ENCODE results near the gene CPVL.
A peak's percentile ranks its signal among the peaks of the same experiment; 100 is the strongest.

The CPVL gene

GRCh38 chr7:29146057-29146706 is at the start of gene CPVL:
TSS of gene CPVL (minus strand) at chr7:29146537. CDS start at chr7:29121061, 25,476 bp downstream.
- Histone ChIP-seq H3K4me1 (ENCODE audit: control insufficient read depth, insufficient read depth, low read length) (peaks cover 6% of the 10 kb centered on the region), H3K9ac (ENCODE audit: low read length in 2 of 2) (no peak within 1 kb of the TSS), H3K27me3 (ENCODE audit: control insufficient read depth in 1 of 2, insufficient read depth in 2 of 2, low read length in 2 of 2) (peaks cover 18 to 30% of the 10 kb centered on the region in 2 donors), H3K9me3 (ENCODE audit: control insufficient read depth in 2 of 2, low read length in 2 of 2) (no peaks in the 10 kb centered on the region), H3K4me3 (ENCODE audit: low read length in 2 of 2) (peak within 1 kb of the TSS; percentile 58 to 68), H3K36me3 (ENCODE audit: control insufficient read depth in 2 of 2, insufficient read depth in 2 of 2, low read length in 2 of 2) (no peaks in the 10 kb centered on the region), H3K27ac (ENCODE audit: low read length) (no peak within 1 kb of the TSS)

- no peaks in the 10 kb centered on the region for H3K9me3 ChIP-seq (ENCODE audit: control insufficient read depth in 2 of 2, low read length in 2 of 2)
- peaks cover 7% of the 10 kb centered on the region for H3K4me1 ChIP-seq (ENCODE audit: control insufficient read depth, insufficient read depth, low read length)
- no peak within 1 kb of the TSS for H3K27ac ChIP-seq (ENCODE audit: low read length)
- no peaks in the 10 kb centered on the region for H3K36me3 ChIP-seq (ENCODE audit: control insufficient read depth in 2 of 2, insufficient read depth in 2 of 2, low read length in 2 of 2)
- H3K9ac ChIP-seq (ENCODE audit: low read length in 2 of 2): no peak within 1 kb of the TSS
- H3K4me3 ChIP-seq (ENCODE audit: low read length in 2 of 2): peak within 1 kb of the TSS; percentile 60 to 79
- H3K27me3 ChIP-seq (ENCODE audit: control insufficient read depth in 1 of 2, insufficient read depth in 2 of 2, low read length in 2 of 2): peaks cover 14 to 29% of the 10 kb centered on the region in 2 donors
Observed at GRCh38 chr7:29194594-29195427, 48.5 kb upstream of the CPVL start, which contains the start of gene CHN2. TSS of gene CHN2 (plus strand) at chr7:29194775.

- H3K27ac ChIP-seq (ENCODE audit: low read length): no peak overlapping the region
- no peaks in the 10 kb centered on the region for H3K36me3 ChIP-seq (ENCODE audit: control insufficient read depth in 2 of 2, insufficient read depth in 2 of 2, low read length in 2 of 2)
- no peaks in the 10 kb centered on the region for H3K9me3 ChIP-seq (ENCODE audit: control insufficient read depth in 2 of 2, low read length in 2 of 2)
- peaks cover 7% of the 10 kb centered on the region for H3K4me1 ChIP-seq (ENCODE audit: control insufficient read depth, insufficient read depth, low read length)
- H3K27me3 ChIP-seq (ENCODE audit: control insufficient read depth in 1 of 2, insufficient read depth in 2 of 2, low read length in 2 of 2): peaks cover 14 to 36% of the 10 kb centered on the region in 2 donors
- peak overlapping the region; percentile 60 to 79 for H3K4me3 ChIP-seq (ENCODE audit: low read length in 2 of 2)
- no peak overlapping the region for H3K9ac ChIP-seq (ENCODE audit: low read length in 2 of 2)
Observed at GRCh38 chr7:29194206-29194593, 47.9 kb upstream of the CPVL start.

DNA sequence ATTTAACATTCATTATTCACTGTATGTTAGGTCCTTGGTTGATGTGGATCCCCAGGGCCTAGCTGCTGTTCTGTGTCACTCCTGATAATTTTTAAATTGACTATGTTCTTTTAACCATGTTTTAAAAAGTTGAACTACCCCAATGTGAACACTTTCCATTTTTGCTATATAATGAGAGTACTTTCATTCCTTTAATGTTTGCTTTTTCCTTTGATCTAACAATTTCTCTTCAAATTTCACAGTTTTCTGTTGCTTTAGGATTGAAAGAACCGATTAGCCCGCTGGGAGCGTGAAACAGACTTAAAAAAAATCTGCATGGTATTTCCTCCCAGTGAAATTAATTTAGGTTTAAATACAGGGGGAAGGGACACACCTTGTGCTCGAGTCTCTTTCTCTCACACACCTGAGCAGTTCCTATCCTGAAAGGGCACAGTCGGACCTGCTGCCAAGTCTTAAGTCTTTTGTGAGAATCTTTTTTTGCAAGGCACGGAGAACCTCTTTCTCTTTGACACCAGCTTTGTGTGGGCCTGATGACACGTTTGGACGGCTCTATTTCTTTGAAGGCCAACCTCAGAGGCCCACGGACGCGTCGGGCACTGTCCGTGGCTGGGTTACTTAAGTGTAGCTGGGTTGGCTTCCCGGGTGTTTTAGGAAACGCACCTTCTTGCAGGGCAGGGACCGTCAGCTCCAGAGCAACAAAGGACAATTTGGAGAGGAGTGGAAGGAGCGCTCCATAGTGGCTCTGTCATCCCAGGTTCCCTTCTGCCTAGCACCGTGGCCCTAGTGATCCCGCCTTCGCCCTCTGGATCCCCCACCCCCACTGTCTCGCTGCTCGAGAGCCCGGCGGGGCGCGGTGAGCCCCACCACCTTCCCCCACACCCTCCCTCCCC is 47.2 kb upstream of the CPVL start:
- no peaks in the 10 kb centered on the region for H3K9me3 ChIP-seq (ENCODE audit: control insufficient read depth in 2 of 2, low read length in 2 of 2)
- no peak overlapping the region for H3K27ac ChIP-seq (ENCODE audit: low read length)
- H3K4me3 ChIP-seq (ENCODE audit: low read length in 2 of 2): peak overlapping the region in 1 of 2 donors; percentile 79
- H3K36me3 ChIP-seq (ENCODE audit: control insufficient read depth in 2 of 2, insufficient read depth in 2 of 2, low read length in 2 of 2): no peaks in the 10 kb centered on the region
- peaks cover 7% of the 10 kb centered on the region for H3K4me1 ChIP-seq (ENCODE audit: control insufficient read depth, insufficient read depth, low read length)
- peaks cover 14 to 37% of the 10 kb centered on the region in 2 donors for H3K27me3 ChIP-seq (ENCODE audit: control insufficient read depth in 1 of 2, insufficient read depth in 2 of 2, low read length in 2 of 2)
- H3K9ac ChIP-seq (ENCODE audit: low read length in 2 of 2): no peak overlapping the region

DNA sequence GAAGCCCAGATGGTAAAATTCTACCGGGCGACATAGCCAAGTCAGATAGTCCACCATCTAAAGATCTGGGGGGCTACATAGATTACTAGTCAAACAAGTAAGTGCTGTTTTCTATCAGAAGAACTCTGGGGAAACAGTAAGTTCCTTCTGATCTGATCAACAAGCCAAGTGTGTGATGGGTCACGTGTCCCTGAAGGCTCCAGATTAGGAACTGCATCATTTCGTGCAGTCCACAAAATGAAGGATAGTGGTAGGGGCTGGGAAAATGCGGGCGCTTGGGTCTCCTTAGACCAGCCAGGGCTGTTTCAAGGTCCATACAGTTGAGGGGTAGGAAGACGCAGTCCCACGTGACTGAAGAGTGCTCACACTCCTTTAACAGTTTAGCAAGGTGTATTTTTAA is 46.5 kb upstream of the CPVL start:
- Histone ChIP-seq H3K4me3 (ENCODE audit: low read length in 2 of 2) (no peak overlapping the region), H3K36me3 (ENCODE audit: control insufficient read depth in 2 of 2, insufficient read depth in 2 of 2, low read length in 2 of 2) (no peaks in the 10 kb centered on the region), H3K4me1 (ENCODE audit: control insufficient read depth, insufficient read depth, low read length) (peaks cover 7% of the 10 kb centered on the region), H3K27ac (ENCODE audit: low read length) (no peak overlapping the region), H3K27me3 (ENCODE audit: control insufficient read depth in 1 of 2, insufficient read depth in 2 of 2, low read length in 2 of 2) (peaks cover 13 to 37% of the 10 kb centered on the region in 2 donors), H3K9me3 (ENCODE audit: control insufficient read depth in 2 of 2, low read length in 2 of 2) (no peaks in the 10 kb centered on the region), H3K9ac (ENCODE audit: low read length in 2 of 2) (no peak overlapping the region)

DNA sequence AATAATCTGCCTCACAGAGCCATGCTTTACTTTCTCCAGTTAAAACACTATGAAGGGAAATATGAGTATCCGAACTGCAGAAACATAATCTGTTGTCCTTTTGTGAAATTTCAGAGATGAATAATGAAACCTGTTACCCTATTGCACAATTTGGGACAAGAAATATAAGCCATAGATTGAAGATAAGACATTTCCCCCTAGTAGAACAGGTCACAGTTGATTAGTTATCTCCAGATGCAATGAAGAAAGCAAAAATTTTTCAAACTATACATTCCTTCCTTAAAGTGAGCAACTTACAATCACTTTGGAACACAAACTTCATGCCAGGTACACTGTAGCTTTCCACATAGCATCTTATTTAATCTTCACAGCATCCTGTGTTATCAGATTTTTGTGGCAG is 46.0 kb upstream of the CPVL start:
- Histone ChIP-seq H3K9ac (ENCODE audit: low read length in 2 of 2) (no peak overlapping the region), H3K4me1 (ENCODE audit: control insufficient read depth, insufficient read depth, low read length) (peaks cover 7% of the 10 kb centered on the region), H3K4me3 (ENCODE audit: low read length in 2 of 2) (no peak overlapping the region), H3K9me3 (ENCODE audit: control insufficient read depth in 2 of 2, low read length in 2 of 2) (no peaks in the 10 kb centered on the region), H3K27me3 (ENCODE audit: control insufficient read depth in 1 of 2, insufficient read depth in 2 of 2, low read length in 2 of 2) (peaks cover 12 to 37% of the 10 kb centered on the region in 2 donors), H3K27ac (ENCODE audit: low read length) (no peak overlapping the region), H3K36me3 (ENCODE audit: control insufficient read depth in 2 of 2, insufficient read depth in 2 of 2, low read length in 2 of 2) (no peaks in the 10 kb centered on the region)

- peaks cover 9 to 30% of the 10 kb centered on the region in 2 donors for H3K27me3 ChIP-seq (ENCODE audit: control insufficient read depth in 1 of 2, insufficient read depth in 2 of 2, low read length in 2 of 2)
- H3K27ac ChIP-seq (ENCODE audit: low read length): no peak overlapping the region
- no peaks in the 10 kb centered on the region for H3K9me3 ChIP-seq (ENCODE audit: control insufficient read depth in 2 of 2, low read length in 2 of 2)
- no peaks in the 10 kb centered on the region for H3K36me3 ChIP-seq (ENCODE audit: control insufficient read depth in 2 of 2, insufficient read depth in 2 of 2, low read length in 2 of 2)
- H3K4me1 ChIP-seq (ENCODE audit: control insufficient read depth, insufficient read depth, low read length): peaks cover 7% of the 10 kb centered on the region
- no peak overlapping the region for H3K4me3 ChIP-seq (ENCODE audit: low read length in 2 of 2)
- H3K9ac ChIP-seq (ENCODE audit: low read length in 2 of 2): no peak overlapping the region
Observed at GRCh38 chr7:29190349-29191045, 44.2 kb upstream of the CPVL start.

GRCh38 chr7:29189743-29190201 is 43.4 kb upstream of the CPVL start:
- H3K27ac ChIP-seq (ENCODE audit: low read length): no peak overlapping the region
- H3K4me1 ChIP-seq (ENCODE audit: control insufficient read depth, insufficient read depth, low read length): peaks cover 5% of the 10 kb centered on the region
- no peak overlapping the region for H3K9ac ChIP-seq (ENCODE audit: low read length in 2 of 2)
- H3K36me3 ChIP-seq (ENCODE audit: control insufficient read depth in 2 of 2, insufficient read depth in 2 of 2, low read length in 2 of 2): no peaks in the 10 kb centered on the region
- H3K9me3 ChIP-seq (ENCODE audit: control insufficient read depth in 2 of 2, low read length in 2 of 2): no peaks in the 10 kb centered on the region
- H3K27me3 ChIP-seq (ENCODE audit: control insufficient read depth in 1 of 2, insufficient read depth in 2 of 2, low read length in 2 of 2): peaks cover 5 to 24% of the 10 kb centered on the region in 2 donors
- peak overlapping the region in 1 of 2 donors; percentile 15 for H3K4me3 ChIP-seq (ENCODE audit: low read length in 2 of 2)

GRCh38 chr7:29185613-29186012 is 39.3 kb upstream of the CPVL start:
- H3K36me3 ChIP-seq (ENCODE audit: control insufficient read depth in 2 of 2, insufficient read depth in 2 of 2, low read length in 2 of 2): no peaks in the 10 kb centered on the region

DNA sequence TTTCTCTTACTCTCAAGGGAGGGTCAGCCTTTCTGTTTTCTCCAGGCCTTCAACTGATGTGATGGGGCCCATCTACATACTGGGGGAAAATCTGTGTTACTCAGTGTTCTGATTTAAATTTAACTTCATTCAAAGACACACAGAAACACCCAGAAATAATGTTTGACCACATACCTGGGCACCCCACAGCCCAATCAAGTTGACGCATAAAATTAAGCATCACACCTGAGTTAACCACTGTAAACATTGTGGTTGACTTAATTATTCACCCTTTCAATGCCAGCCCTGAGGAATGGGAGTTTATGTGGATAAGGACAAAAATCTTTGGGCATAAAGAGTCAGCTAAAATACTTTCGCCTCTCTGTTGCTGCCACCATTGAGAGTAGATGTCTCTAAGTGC is 38.3 kb upstream of the CPVL start:
- Histone ChIP-seq H3K9ac (ENCODE audit: low read length in 2 of 2) (no peak overlapping the region), H3K27ac (ENCODE audit: low read length) (no peak overlapping the region), H3K27me3 (ENCODE audit: control insufficient read depth in 1 of 2, insufficient read depth in 2 of 2, low read length in 2 of 2) (peaks cover 0 to 6% of the 10 kb centered on the region in 2 donors), H3K9me3 (ENCODE audit: control insufficient read depth in 2 of 2, low read length in 2 of 2) (no peaks in the 10 kb centered on the region), H3K4me1 (ENCODE audit: control insufficient read depth, insufficient read depth, low read length) (no peaks in the 10 kb centered on the region), H3K4me3 (ENCODE audit: low read length in 2 of 2) (no peak overlapping the region), H3K36me3 (ENCODE audit: control insufficient read depth in 2 of 2, insufficient read depth in 2 of 2, low read length in 2 of 2) (no peaks in the 10 kb centered on the region)

More at GRCh38 chr7:29185613-29186012, 39.3 kb upstream of the CPVL start:
- Histone ChIP-seq H3K27me3 (ENCODE audit: control insufficient read depth in 1 of 2, insufficient read depth in 2 of 2, low read length in 2 of 2) (peaks cover 2 to 11% of the 10 kb centered on the region in 2 donors), H3K4me1 (ENCODE audit: control insufficient read depth, insufficient read depth, low read length) (no peaks in the 10 kb centered on the region), H3K9me3 (ENCODE audit: control insufficient read depth in 2 of 2, low read length in 2 of 2) (no peaks in the 10 kb centered on the region), H3K27ac (ENCODE audit: low read length) (no peak overlapping the region), H3K4me3 (ENCODE audit: low read length in 2 of 2) (no peak overlapping the region), H3K9ac (ENCODE audit: low read length in 2 of 2) (no peak overlapping the region)

Data from stomach smooth muscle (tissue), 2 donors.